Hepatocyte (in vitro differentiated cells): ENCODE results near the gene TBC1D17.

Experiments
- CTCF ChIP-seq: fragments of 200-600 bp; sonication (generic); IDR thresholded peaks from 2 replicates; pipeline ENCODE4 v1.5.1; 2016; ENCODE audit warnings: antibody characterized with exemption, mild to moderate bottlenecking; ENCODE audit not compliant: poor library complexity
- EZH2 ChIP-seq: fragments of 200-600 bp; sonication (generic); IDR thresholded peaks from 2 replicates; pipeline ENCODE4 v1.6.1; 2016; ENCODE audit warnings: antibody characterized with exemption, mild to moderate bottlenecking, borderline replicate concordance

GRCh38 chr19:49895566-49896297 lies 18.2 kb downstream of the TBC1D17 start:
- TF ChIP-seq EZH2 (no peak), CTCF (no peak)
